G401 (cell line): Measurements from ENCODE around the gene CFAP44. TPM values are rescaled to one million over a fixed set of nuclear protein-coding genes. Genes with fewer than 3 reads are reported as not detected.
"Not testable (repeated sequence)": the region's sequence is repeated elsewhere in the genome, so short reads cannot be mapped to it uniquely, and the experiment has no call there.

Experiments
- DNase-seq: peaks from one replicate; pipeline ENCODE4 v3.0.0-alpha.2; 2015; ENCODE audit warnings: low spot score
- in situ Hi-C: cut with HindIII; loops from 2 replicates; pipeline ENCODE4 v1.10.0; 2016; ENCODE audit warnings: low sequenced_read_pairs, mixed read lengths
- total RNA-seq: library from RNA; depleted of rRNA; stranded (reverse); fragments of >200 nt; shearing (Covaris generic); gene quantifications from 2 replicates; pipeline ENCODE4 v1.2.3, GENCODE V29; 2014; rRNA removed

CFAP44 gene, protein sequence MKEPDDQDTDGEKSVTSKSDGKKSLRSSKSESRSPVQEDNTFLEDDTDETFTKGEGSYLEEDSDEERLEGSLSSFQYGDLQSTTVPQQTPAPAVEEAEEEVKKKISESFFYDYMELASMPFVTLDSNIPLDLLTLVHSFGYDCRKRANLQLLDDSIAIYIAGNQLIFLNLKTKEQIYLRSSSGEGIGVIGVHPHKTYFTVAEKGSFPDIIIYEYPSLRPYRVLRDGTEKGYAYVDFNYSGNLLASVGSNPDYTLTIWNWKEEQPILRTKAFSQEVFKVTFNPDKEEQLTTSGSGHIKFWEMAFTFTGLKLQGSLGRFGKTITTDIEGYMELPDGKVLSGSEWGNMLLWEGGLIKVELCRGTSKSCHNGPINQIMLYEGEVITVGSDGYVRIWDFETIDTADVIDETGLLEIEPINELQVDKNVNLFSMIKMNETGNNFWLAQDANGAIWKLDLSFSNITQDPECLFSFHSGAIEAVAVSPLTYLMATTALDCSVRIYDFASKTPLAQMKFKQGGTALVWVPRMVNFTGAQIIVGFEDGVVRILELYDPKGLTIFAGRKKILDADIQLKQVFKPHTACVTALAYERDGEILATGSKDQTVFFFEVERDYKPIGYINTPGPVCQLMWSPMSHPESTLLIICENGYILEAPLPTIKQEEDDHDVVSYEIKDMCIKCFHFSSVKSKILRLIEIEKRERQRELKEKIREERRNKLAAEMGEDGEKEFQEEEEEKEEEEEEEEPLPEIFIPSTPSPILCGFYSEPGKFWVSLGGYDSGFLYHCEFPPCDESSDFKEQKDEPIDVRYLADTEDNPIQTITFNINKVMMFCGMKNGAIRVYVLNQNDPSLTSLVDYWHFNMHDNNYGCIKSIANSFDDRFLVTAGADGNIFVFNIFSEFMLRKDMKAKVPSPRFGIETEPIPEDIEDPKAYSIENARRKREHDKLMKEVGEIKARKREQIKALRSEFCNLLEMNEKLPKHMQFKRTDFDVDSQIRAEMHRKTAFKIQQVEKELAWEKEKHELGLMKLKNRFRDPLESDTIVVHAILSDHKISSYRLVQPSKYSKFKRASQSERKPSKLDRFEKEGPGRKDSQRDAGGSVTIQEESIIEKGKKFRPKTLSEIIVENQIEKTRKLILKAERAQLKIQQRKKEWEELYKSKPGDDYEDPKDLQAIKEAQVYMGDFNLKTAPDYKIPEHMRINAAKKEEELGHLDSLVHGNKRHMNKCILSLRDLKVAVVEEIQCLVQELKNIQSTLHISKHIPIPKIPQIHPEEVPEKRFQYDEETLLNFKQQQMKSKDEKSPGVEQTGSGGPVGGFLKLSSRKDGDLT (N-terminal part only)
- total RNA-seq = 1.7 and 2.3 TPM in 2 replicates

DNA sequence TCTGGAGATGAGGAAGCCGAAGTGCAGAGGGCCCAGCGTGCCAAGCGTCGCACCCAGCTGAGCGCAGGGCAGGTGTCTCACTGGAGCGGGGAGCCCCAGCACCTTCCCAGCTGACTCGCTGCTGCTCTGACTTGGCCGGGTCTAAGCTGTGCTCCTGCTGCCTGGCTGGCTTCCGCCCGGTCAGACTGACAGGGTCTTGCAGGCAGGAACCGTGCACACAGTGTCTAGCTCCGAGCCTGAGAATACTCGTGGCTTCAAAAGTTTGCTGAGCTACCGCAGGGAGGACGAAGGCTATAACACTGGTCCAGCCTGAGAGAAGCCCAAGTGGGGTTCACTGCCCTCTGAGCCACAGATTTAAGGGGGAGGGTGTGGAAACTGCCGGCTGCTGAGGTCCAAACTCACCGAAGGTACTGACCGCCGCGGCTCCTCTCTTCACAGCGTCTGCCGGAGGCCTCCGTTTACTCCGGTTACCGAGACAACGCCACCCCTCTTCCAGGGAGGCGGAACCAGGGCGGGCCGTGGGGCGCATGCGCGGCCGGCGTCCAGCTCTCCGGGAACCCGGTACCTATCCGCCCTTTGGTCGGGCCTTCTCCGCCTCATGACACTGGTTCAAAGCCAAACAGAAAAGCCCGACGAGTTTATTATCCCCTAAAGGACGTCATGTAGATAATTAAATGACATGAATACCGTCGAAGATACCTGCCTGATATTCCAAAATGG, at the start of gene CFAP44:
CFAP44 (minus strand) TSS at position 443 of the 720 bp plus-strand sequence. CDS start 7,829 bp downstream, outside the sequence.
- in situ Hi-C loops = no loop called here
- DNase-seq = peak; percentile 48

DNA sequence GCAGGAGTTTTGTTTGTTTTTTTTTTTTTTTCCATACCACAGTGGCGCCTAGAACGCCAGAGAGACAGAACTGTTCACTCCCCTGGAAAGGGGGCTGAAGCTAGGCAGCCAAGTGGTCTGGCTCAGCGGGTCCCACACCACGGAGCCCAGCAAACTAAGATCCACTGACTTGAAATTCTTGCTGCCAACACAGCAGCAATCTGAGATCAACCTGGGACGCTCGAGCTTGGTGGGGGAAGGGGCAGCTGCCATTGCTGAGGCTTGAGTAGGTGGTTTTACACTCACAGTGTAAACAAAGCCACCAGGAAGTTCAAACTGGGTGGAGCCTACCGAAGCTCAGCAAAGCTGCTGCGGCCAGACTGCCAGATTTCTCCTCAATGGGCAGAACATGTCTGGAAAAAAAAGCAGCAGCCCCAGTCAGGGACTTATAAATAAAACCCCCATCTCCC, 43.9 kb upstream of the CFAP44 start:
- in situ Hi-C loops = no loop called here

DNA sequence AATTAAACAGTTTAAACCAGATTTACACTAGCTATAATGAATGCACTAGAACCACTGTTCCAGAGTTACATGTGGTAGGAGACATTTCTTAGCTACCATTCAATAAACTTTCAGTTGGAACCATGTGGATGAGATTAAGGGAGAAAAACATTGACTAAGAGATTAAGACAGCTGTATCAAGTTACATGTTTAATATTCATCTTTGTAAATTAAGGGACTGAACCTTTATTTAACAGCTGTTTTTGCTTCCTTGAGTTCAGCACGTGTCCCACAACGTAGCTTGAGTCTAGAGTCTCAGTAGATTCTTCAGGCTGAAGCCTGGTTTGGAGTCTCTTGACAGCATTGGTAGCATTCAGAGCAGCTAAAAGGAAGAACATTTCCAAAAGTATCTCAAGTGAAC, 27.2 kb upstream of the CFAP44 start:
- in situ Hi-C loops = no loop called here

More for the DNA sequence above, 43.9 kb upstream of the CFAP44 start:
- no peak for DNase-seq

DNA sequence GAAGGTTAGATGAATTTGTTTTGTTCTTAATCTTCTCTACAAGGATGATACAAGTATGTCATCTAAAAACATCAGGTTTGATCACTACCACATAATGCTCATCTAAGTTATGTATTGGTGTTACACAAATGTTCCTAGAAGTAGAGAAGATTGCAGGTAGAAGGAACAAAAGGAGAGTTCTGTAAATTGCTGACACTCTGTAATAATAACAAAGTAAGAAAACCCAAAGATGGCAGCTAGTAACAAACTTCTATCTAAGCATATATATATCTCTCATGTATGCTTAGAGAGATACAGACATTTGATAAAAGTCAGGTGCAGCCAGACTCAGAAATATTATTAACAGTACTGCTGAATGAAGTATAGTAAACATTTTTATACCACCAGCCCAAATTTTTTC, 20.2 kb upstream of the CFAP44 start:
- DNase-seq = no peak
- in situ Hi-C loops = no loop called here

More for the DNA sequence above, 27.2 kb upstream of the CFAP44 start:
- DNase-seq = no peak

DNA sequence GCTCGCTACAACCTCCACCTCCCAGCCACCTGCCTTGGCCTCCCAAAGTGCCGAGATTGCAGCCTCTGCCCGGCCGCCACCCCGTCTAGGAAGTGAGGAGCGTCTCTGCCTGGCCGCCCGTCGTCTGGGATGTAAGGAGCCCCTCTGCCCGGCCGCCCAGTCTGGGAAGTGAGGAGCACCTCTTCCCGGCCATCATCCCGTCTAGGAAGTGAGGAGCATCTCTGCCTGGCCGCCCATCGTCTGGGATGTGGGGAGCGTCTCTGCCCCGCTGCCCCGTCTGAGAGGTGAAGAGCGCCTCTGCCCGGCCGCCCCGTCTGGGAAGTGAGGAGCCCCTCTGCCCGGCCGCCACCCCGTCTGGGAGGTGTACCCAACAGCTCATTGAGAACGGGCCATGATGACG, 17.3 kb upstream of the CFAP44 start:
- in situ Hi-C loops, DNase-seq: not testable (repeated sequence)

DNA sequence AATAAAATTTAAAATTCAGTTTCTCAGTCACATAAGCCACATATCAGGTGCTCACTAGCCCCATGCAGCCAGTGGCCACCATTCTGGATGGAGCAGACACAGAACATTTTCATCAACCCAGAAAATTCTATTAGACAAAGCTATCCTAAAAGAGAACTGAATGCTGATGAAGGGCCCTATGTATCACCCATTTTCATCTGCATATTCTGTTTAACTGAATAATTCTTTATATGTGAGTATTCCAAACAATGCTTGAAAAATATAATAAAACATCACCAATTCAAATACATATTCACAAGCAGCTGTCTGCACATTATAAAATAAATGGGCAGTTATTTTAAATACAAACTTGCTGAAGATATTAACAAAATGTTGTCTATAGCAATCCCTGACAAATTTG, 14.2 kb upstream of the CFAP44 start:
- DNase-seq = no peak
- in situ Hi-C loops = no loop called here

DNA sequence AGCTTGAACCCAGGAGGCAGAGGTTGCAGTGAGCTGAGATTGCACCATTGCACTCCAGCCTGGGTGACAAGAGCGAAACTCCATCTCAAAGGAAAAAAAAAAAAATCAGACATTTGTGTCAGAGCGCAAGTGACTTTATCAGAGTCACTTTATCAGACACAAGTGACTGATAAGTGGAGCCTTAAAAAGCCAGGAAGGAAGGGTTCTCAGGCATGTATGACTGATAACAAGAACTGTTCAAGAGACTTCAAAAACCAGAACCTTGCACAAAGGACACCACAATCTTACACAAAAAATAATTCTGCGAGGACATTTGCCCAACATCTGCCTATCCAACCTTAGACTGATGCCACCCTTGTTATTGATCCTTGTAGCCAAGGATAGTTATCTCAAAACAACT, 13.3 kb upstream of the CFAP44 start:
- no peak for DNase-seq
- in situ Hi-C loops = no loop called here

DNA sequence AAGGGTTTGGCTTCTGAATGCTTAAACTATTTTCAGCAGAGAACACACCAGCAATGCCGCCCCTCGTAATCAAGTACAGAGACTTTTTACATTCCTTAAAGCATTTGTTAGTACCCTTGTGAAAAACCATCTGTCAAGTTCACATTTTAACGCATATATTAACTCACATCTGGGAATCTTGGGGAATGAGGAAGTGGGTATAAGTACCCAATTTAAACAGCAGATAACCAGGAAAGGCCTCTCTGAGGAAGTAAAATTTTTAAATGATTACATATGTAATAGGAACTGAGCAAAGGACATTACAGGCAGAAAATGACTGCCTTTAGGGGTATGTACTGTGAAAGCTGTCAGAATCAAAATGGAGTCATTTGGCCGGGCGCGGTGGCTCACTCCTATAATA, 12.8 kb upstream of the CFAP44 start:
- in situ Hi-C loops = no loop called here
- no peak for DNase-seq

DNA sequence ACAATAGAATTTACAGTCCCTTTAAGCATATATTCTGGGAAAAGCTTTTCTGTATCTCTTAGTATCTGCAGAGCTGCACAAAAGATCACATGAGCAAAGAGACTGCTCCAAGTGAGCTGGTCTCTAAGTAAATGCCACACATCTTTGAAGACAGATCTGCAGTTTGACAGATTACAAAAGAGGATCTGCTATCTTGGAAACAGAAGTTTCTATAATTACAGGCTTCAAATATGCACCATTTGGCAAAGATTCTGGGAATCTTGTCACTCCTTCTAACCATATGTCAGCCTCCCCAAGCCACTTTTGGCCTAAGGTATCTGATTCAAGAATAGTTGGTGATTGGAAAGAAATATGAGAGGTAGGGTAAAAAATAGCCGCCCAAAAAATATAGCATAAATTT, 9.6 kb upstream of the CFAP44 start:
- in situ Hi-C loops = no loop called here
- peak; percentile 61 for DNase-seq

DNA sequence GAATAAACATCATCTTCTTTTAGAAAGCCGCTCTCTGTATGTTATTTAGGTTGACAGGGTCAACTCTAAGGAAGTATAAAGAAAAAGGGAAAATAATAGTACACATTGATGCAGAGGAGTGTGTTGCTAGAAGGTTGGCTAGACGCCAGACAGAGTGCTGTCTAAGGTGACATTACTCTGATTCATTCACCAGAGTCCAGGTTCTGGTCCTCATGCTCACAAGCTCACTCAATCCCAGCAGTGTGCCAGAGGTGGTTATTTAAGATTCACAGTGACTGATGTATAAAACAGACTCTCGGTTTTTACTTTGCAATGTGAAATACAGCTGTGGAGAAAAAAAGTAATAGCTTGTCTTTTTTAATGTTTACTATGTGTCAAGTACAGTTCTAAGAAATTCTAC, 1.7 kb downstream of the CFAP44 start:
- in situ Hi-C loops = no loop called here
- no peak for DNase-seq

DNA sequence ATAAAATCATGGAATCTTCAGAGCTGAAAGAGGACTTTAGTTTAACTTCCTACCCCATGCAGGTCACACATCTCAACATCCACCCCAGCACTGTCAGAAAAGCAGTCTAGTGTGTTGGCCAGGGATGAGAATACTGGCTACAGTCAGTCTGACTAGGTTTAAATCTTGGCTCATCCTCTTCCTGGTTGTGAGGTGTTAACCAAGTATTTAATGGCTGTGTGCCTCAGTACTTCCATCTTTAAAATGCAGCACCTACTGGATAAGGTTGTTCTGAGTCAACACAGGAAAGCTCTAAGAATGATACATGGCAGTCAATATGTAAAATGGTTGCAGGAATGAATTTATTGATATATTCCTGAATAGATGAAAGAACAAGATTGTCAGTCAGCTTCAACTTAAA, 3.1 kb downstream of the CFAP44 start:
- no peak for DNase-seq
- in situ Hi-C loops = no loop called here

DNA sequence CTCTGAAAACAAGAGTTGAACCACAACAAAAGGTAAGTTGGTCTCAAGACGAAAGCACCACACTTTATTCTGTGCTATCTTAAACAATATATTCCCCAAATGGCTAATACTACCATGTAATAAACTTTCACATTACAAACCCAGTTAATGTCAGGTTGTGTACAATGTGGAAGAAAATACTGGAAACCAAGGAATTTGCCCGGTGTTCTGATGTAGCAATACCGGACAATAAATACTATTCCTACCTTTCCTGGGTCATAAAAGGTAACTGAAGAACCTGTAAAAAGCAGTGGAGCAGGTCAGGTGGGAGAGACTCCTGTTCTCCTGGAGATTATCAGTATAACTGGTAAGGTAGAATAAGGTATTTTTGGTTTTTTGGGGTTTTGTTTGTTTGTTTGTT, 3.9 kb downstream of the CFAP44 start:
- in situ Hi-C loops = no loop called here
- no peak for DNase-seq

DNA sequence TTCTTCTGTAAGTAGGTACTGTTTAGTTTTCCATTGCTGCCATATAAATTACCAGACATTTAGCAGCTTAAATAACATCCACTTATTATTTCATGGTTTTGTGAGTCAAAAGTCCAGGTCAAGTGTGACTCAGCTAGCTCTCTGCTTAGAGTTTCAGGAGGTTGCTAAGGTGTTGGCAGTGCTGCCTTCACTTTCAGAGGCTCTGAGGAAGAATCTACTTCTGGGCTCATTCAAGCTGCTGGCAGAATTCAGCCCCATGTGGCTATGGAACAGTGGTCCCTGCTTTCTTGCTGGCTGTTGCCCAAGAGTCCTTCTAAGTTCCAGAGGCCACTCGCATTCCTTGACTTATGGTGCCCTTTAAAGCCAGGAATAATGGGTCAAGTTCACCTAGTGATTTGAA, 4.5 kb downstream of the CFAP44 start:
- no peak for DNase-seq
- in situ Hi-C loops = no loop called here

DNA sequence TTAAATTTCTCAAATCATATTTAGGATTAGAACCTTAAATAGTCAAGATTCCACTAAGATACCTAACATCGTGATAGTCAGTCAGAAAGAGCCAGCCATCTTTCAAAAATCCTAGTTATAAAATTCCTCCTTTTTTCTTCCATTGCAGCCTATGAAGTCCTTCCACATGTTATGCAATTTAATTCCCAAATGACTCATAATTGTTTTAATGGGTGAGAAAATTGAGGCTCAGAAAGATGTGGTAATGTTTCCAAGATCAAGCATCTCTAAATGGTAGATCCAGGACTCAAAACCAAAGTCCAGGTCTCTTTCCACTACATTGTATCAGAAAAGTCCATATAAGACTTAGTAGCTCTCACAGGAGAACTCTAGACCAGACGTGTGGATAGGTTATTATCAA, 9.5 kb downstream of the CFAP44 start:
- in situ Hi-C loops = no loop called here
- DNase-seq = no peak

DNA sequence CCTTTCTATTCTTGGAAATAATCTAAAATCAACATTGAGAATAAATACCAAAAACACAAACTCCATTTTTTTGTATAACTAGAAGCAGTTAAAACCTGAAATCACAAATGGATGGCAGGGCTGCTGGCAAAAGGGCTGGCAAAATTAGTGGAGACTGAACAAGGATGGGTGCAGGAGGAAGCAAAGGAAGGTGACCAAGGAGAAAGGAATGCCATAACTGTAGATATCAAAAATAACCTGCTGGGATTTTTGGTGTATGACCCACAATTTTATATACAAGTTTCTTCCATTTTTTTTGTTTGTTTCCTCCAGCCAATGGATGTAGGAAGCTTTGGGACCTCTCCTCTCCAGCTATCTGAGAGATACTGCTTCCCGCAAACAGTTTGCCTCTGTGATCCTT, 12.7 kb downstream of the CFAP44 start:
- no peak for DNase-seq
- in situ Hi-C loops = no loop called here

DNA sequence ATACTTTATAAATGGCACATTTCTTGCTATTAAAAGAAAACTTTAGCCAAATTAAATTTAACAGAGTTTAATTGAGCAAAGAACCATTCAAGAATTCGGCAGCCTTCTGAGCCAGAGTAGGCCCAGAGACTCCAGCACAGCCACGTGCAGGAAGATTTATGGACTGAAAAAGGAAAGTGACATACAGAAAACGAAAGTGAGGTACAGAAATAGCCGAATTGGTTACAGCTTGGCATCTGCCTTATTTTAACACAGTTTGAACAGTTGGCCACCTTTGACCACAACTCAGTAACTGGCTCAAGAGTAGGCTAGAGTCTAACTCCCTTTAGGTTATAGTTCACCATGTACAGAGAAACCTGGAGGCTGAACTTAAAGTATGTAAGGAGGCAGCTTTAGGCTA, 17.6 kb downstream of the CFAP44 start:
- in situ Hi-C loops = no loop called here
- DNase-seq = no peak

DNA sequence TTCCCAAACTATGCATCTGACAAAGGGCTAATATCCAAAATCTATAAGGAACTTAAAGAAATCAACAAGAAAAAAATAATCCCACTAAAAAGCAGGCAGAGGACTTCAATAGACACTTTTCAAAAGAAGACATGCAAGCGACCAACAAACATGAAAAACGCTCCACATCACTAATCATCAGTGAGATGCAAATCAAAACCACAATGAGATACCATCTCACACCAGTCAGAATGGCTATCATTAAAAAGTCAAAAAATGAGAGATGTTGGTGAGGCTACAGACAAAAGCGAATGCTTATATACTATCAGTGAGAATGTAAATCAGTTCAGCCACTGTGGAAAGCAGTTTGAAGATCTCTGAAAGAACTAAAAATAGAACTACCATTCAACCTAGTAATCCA, 20.2 kb downstream of the CFAP44 start:
- in situ Hi-C loops = no loop called here
- no peak for DNase-seq

DNA sequence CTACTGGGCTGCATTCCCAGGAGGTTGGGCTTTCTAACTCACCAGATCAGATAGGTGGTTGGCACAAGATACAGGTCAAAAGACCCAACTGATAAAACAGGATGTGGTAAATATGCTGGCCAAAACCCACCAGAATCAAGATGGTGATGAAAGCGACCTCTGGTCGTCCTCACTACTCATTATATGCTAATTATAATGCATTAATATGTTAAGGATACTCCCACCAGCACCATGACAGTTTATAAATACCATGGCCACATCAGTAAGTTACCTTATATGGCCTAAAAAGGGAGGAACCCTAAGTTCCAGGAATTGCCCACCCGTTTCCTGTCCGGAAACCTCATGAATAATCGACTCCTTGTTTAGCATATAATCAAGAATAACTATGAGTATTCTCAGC, 31.6 kb downstream of the CFAP44 start:
- in situ Hi-C loops = no loop called here
- no peak for DNase-seq

DNA sequence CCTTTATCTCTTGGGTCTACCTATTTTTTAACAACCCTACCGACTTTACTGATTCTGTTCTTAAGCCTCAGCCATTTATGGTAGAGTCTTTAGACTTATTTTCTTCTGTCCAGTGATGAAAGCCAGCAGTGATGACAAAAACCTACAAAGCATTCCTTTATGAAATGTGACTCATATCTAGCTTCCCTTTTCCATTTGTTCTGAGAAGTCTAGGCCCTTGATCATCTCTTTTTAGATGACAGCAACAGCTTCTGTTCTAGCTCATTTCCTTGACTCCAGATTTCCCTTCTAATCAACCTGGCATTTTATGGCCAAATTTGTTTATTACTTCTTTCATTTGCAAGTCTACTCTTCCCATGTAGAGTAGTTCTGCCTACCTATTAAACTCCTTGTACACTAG, 36.1 kb downstream of the CFAP44 start:
- in situ Hi-C loops = no loop called here
- DNase-seq = no peak
